C4-2B (cell line): ENCODE data around the gene ZNF592.
"Not testable (repeated sequence)": the region's sequence is repeated elsewhere in the genome, so short reads cannot be mapped to it uniquely, and the experiment has no call there.

Experiments used
- H3K27ac ChIP-seq: fragments of 450-650 bp; 2 replicates; pipeline ENCODE4 v1.5.1; 2017
- CTCF ChIP-seq: fragments of 450-650 bp; conservative IDR thresholded peaks from 2 replicates; pipeline ENCODE4 v1.5.1; 2017; ENCODE audit warnings: mild to moderate bottlenecking
- ZFX ChIP-seq: fragments of 450-650 bp; IDR thresholded peaks from 2 replicates; pipeline ENCODE4 v1.6.1; 2017

ZNF592 gene

GRCh38 chr15:84731774-84732173 lies 16.6 kb upstream of the ZNF592 start:
- H3K27ac ChIP-seq, result no peak overlapping the region

GRCh38 chr15:84734794-84735479 lies 13.5 kb upstream of the ZNF592 start:
- no peak for TF ChIP-seq CTCF
- no peak for TF ChIP-seq ZFX
- no peak overlapping the region for H3K27ac ChIP-seq

More at GRCh38 chr15:84731774-84732173, 16.6 kb upstream of the ZNF592 start:
- TF ChIP-seq ZFX (no peak), CTCF (no peak)

GRCh38 chr15:84735480-84736061 lies 12.8 kb upstream of the ZNF592 start:
- H3K27ac ChIP-seq, result not testable (repeated sequence)

GRCh38 chr15:84736375-84736774 lies 12.0 kb upstream of the ZNF592 start:
- TF ChIP-seq CTCF (no peak), ZFX (no peak)
- no peak overlapping the region for H3K27ac ChIP-seq

- no peak for TF ChIP-seq ZFX
- no peak for TF ChIP-seq CTCF
- H3K27ac ChIP-seq, result no peak overlapping the region
Measured at GRCh38 chr15:84737005-84737404, 11.4 kb upstream of the ZNF592 start.

GRCh38 chr15:84740691-84741090 lies 7.7 kb upstream of the ZNF592 start:
- no peak overlapping the region for H3K27ac ChIP-seq
- TF ChIP-seq CTCF (no peak), ZFX (no peak)

- TF ChIP-seq ZFX (no peak), CTCF (no peak)
- H3K27ac ChIP-seq, result no peak overlapping the region
Measured at GRCh38 chr15:84741121-84741520, 7.3 kb upstream of the ZNF592 start.
